ENCODE measurements around the gene GXYLT2. TPM values are rescaled to one million over a fixed set of nuclear protein-coding genes. Genes with fewer than 3 reads are reported as not detected.

Gene GXYLT2
- total RNA-seq, 1 experiment from 2014 or later = not detected

- no peak for DNase-seq
- Histone ChIP-seq H4K20me1 (ENCODE audit: insufficient read depth, low read depth, low read length) (no peaks in the 10 kb centered on the region), H3K9me3 (ENCODE audit: low read length) (no peaks in the 10 kb centered on the region), H3K36me3 (ENCODE audit: insufficient read depth, low read length) (no peaks in the 10 kb centered on the region), H3K9me2 (replicated peaks; ENCODE audit: insufficient read depth, low read length) (no peaks in the 10 kb centered on the region), H3K27ac (ENCODE audit: low read length) (no peak overlapping the region), H2AFZ (ENCODE audit: low read length) (no peak overlapping the region), H3K79me2 (ENCODE audit: low read length) (no peaks in the 10 kb centered on the region), H3K4me2 (ENCODE audit: low read depth, low read length, poor library complexity, severe bottlenecking) (no peak overlapping the region), H3K27me3 (ENCODE audit: low read length) (no peaks in the 10 kb centered on the region), H3K4me1 (ENCODE audit: low read length) (no peaks in the 10 kb centered on the region), H3K9ac (ENCODE audit: low read length) (no peak overlapping the region), H3K4me3 (ENCODE audit: low read length) (no peak overlapping the region)
These were observed 44.6 kb downstream of the GXYLT2 start for GRCh38 chr3:72932416-72932815.

- H4K20me1 ChIP-seq (ENCODE audit: insufficient read depth, low read depth, low read length) = no peaks in the 10 kb centered on the region
- H2AFZ ChIP-seq (ENCODE audit: low read length) = peak overlapping the region; percentile 72; the same call in 1 of the 2 replicates
- H3K9me2 ChIP-seq (replicated peaks; ENCODE audit: insufficient read depth, low read length) = no peaks in the 10 kb centered on the region
- H3K4me1 ChIP-seq (ENCODE audit: low read length) = peaks cover 5% of the 10 kb centered on the region
- H3K27ac ChIP-seq (ENCODE audit: low read length) = no peak overlapping the region
- no peaks in the 10 kb centered on the region for H3K36me3 ChIP-seq (ENCODE audit: insufficient read depth, low read length)
- DNase-seq = peak; percentile 77
- H3K4me3 ChIP-seq (ENCODE audit: low read length) = no peak overlapping the region
- H3K9ac ChIP-seq (ENCODE audit: low read length) = no peak overlapping the region
- no peaks in the 10 kb centered on the region for H3K9me3 ChIP-seq (ENCODE audit: low read length)
- no peaks in the 10 kb centered on the region for H3K27me3 ChIP-seq (ENCODE audit: low read length)
- H3K4me2 ChIP-seq (ENCODE audit: low read depth, low read length, poor library complexity, severe bottlenecking) = no peak overlapping the region
- no peaks in the 10 kb centered on the region for H3K79me2 ChIP-seq (ENCODE audit: low read length)
These were observed 50.8 kb downstream of the GXYLT2 start for GRCh38 chr3:72938471-72939265.

- no peaks in the 10 kb centered on the region for H3K27me3 ChIP-seq (ENCODE audit: low read length)
- H2AFZ ChIP-seq (ENCODE audit: low read length) = no peak overlapping the region
- DNase-seq = no peak
These were observed 53.4 kb downstream of the GXYLT2 start for GRCh38 chr3:72941245-72941644.

GRCh38 chr3:72942427-72942826, 54.6 kb downstream of the GXYLT2 start:
- no peaks in the 10 kb centered on the region for H4K20me1 ChIP-seq (ENCODE audit: insufficient read depth, low read depth, low read length)
- H3K27me3 ChIP-seq (ENCODE audit: low read length) = no peaks in the 10 kb centered on the region
- H3K36me3 ChIP-seq (ENCODE audit: insufficient read depth, low read length) = no peaks in the 10 kb centered on the region
- no peaks in the 10 kb centered on the region for H3K9me3 ChIP-seq (ENCODE audit: low read length)
- no peak overlapping the region for H3K27ac ChIP-seq (ENCODE audit: low read length)
- no peak overlapping the region for H3K9ac ChIP-seq (ENCODE audit: low read length)
- H3K4me1 ChIP-seq (ENCODE audit: low read length) = peaks cover 5% of the 10 kb centered on the region
- no peak overlapping the region for H3K4me2 ChIP-seq (ENCODE audit: low read depth, low read length, poor library complexity, severe bottlenecking)
- no peaks in the 10 kb centered on the region for H3K79me2 ChIP-seq (ENCODE audit: low read length)
- no peak for DNase-seq
- H3K4me3 ChIP-seq (ENCODE audit: low read length) = no peak overlapping the region
- no peak overlapping the region for H2AFZ ChIP-seq (ENCODE audit: low read length)
- no peaks in the 10 kb centered on the region for H3K9me2 ChIP-seq (replicated peaks; ENCODE audit: insufficient read depth, low read length)

More at GRCh38 chr3:72941245-72941644, 53.4 kb downstream of the GXYLT2 start:
- Histone ChIP-seq H3K4me2 (ENCODE audit: low read depth, low read length, poor library complexity, severe bottlenecking) (no peak overlapping the region), H3K4me1 (ENCODE audit: low read length) (peaks cover 5% of the 10 kb centered on the region), H4K20me1 (ENCODE audit: insufficient read depth, low read depth, low read length) (no peaks in the 10 kb centered on the region), H3K36me3 (ENCODE audit: insufficient read depth, low read length) (no peaks in the 10 kb centered on the region), H3K9ac (ENCODE audit: low read length) (no peak overlapping the region), H3K79me2 (ENCODE audit: low read length) (no peaks in the 10 kb centered on the region), H3K9me2 (replicated peaks; ENCODE audit: insufficient read depth, low read length) (no peaks in the 10 kb centered on the region), H3K27ac (ENCODE audit: low read length) (no peak overlapping the region), H3K9me3 (ENCODE audit: low read length) (no peaks in the 10 kb centered on the region), H3K4me3 (ENCODE audit: low read length) (no peak overlapping the region)

- no peak for DNase-seq
- Histone ChIP-seq H3K9me2 (replicated peaks; ENCODE audit: insufficient read depth, low read length) (no peaks in the 10 kb centered on the region), H3K27ac (ENCODE audit: low read length) (no peak overlapping the region), H3K4me2 (ENCODE audit: low read depth, low read length, poor library complexity, severe bottlenecking) (no peak overlapping the region), H3K36me3 (ENCODE audit: insufficient read depth, low read length) (no peaks in the 10 kb centered on the region), H3K79me2 (ENCODE audit: low read length) (no peaks in the 10 kb centered on the region), H2AFZ (ENCODE audit: low read length) (no peak overlapping the region), H3K4me3 (ENCODE audit: low read length) (no peak overlapping the region), H3K9me3 (ENCODE audit: low read length) (no peaks in the 10 kb centered on the region), H3K9ac (ENCODE audit: low read length) (no peak overlapping the region), H3K4me1 (ENCODE audit: low read length) (no peaks in the 10 kb centered on the region), H4K20me1 (ENCODE audit: insufficient read depth, low read depth, low read length) (no peaks in the 10 kb centered on the region), H3K27me3 (ENCODE audit: low read length) (no peaks in the 10 kb centered on the region)
These were observed 56.9 kb downstream of the GXYLT2 start for GRCh38 chr3:72944696-72945095.

GRCh38 chr3:72947715-72948490, 60.1 kb downstream of the GXYLT2 start:
- no peaks in the 10 kb centered on the region for H4K20me1 ChIP-seq (ENCODE audit: insufficient read depth, low read depth, low read length)
- no peak overlapping the region for H3K4me2 ChIP-seq (ENCODE audit: low read depth, low read length, poor library complexity, severe bottlenecking)
- H3K4me3 ChIP-seq (ENCODE audit: low read length) = no peak overlapping the region
- H2AFZ ChIP-seq (ENCODE audit: low read length) = no peak overlapping the region
- H3K9ac ChIP-seq (ENCODE audit: low read length) = no peak overlapping the region
- no peaks in the 10 kb centered on the region for H3K9me3 ChIP-seq (ENCODE audit: low read length)
- no peaks in the 10 kb centered on the region for H3K36me3 ChIP-seq (ENCODE audit: insufficient read depth, low read length)
- DNase-seq = no peak
- H3K9me2 ChIP-seq (replicated peaks; ENCODE audit: insufficient read depth, low read length) = no peaks in the 10 kb centered on the region
- H3K79me2 ChIP-seq (ENCODE audit: low read length) = no peaks in the 10 kb centered on the region
- no peaks in the 10 kb centered on the region for H3K27me3 ChIP-seq (ENCODE audit: low read length)
- H3K27ac ChIP-seq (ENCODE audit: low read length) = no peak overlapping the region
- H3K4me1 ChIP-seq (ENCODE audit: low read length) = peaks cover 11% of the 10 kb centered on the region

- Histone ChIP-seq H3K27me3 (ENCODE audit: low read length) (no peaks in the 10 kb centered on the region), H3K9me3 (ENCODE audit: low read length) (no peaks in the 10 kb centered on the region), H3K9me2 (replicated peaks; ENCODE audit: insufficient read depth, low read length) (no peaks in the 10 kb centered on the region), H3K79me2 (ENCODE audit: low read length) (no peaks in the 10 kb centered on the region), H2AFZ (ENCODE audit: low read length) (no peak overlapping the region), H4K20me1 (ENCODE audit: insufficient read depth, low read depth, low read length) (no peaks in the 10 kb centered on the region), H3K27ac (ENCODE audit: low read length) (no peak overlapping the region), H3K4me2 (ENCODE audit: low read depth, low read length, poor library complexity, severe bottlenecking) (no peak overlapping the region), H3K4me3 (ENCODE audit: low read length) (no peak overlapping the region), H3K9ac (ENCODE audit: low read length) (no peak overlapping the region), H3K4me1 (ENCODE audit: low read length) (peaks cover 11% of the 10 kb centered on the region), H3K36me3 (ENCODE audit: insufficient read depth, low read length) (no peaks in the 10 kb centered on the region)
- DNase-seq = no peak
These were observed 61.2 kb downstream of the GXYLT2 start for GRCh38 chr3:72949016-72949415.

GRCh38 chr3:72950372-72950771, 62.5 kb downstream of the GXYLT2 start:
- Histone ChIP-seq H2AFZ (ENCODE audit: low read length) (no peak overlapping the region), H3K36me3 (ENCODE audit: insufficient read depth, low read length) (no peaks in the 10 kb centered on the region)

More at GRCh38 chr3:72950372-72950771, 62.5 kb downstream of the GXYLT2 start:
- H3K27ac ChIP-seq (ENCODE audit: low read length) = no peak overlapping the region
- H4K20me1 ChIP-seq (ENCODE audit: insufficient read depth, low read depth, low read length) = no peaks in the 10 kb centered on the region
- H3K4me1 ChIP-seq (ENCODE audit: low read length) = peaks cover 11% of the 10 kb centered on the region
- no peaks in the 10 kb centered on the region for H3K9me3 ChIP-seq (ENCODE audit: low read length)
- no peaks in the 10 kb centered on the region for H3K79me2 ChIP-seq (ENCODE audit: low read length)
- no peaks in the 10 kb centered on the region for H3K9me2 ChIP-seq (replicated peaks; ENCODE audit: insufficient read depth, low read length)
- no peak overlapping the region for H3K9ac ChIP-seq (ENCODE audit: low read length)
- H3K4me3 ChIP-seq (ENCODE audit: low read length) = no peak overlapping the region
- no peak for DNase-seq
- H3K27me3 ChIP-seq (ENCODE audit: low read length) = no peaks in the 10 kb centered on the region
- H3K4me2 ChIP-seq (ENCODE audit: low read depth, low read length, poor library complexity, severe bottlenecking) = no peak overlapping the region
